HCT116 (cell line): ENCODE results near the gene NPR1. TPM values are rescaled to one million over a fixed set of nuclear protein-coding genes. Genes with fewer than 3 reads are reported as not detected.

ENCODE experiments used
- ATAC-seq: fragments of 200-7000 bp; cut with Tn5 transposase; 2 replicates; pipeline ENCODE4 v1.9.1; 2020; ENCODE audit warnings: mild to moderate bottlenecking, moderate library complexity
- BruUV-seq: library from RNA; stranded (reverse); fragments of 400-500 nt; replicated peaks from 2 replicates; lab custom pipeline; 2021; lab: Mats Ljungman, UMichigan
- CTCF ChIA-PET: fragments of 300-600 bp; sonication (Branson Sonifier 250); formaldehyde crosslinking; loops from one replicate; lab custom pipeline; 2021; ENCODE audit warnings: antibody characterized with exemption; lab: Charles Lee
- POLR2A ChIA-PET: fragments of 300-600, 350-600 bp; sonication (Branson Sonifier 250); formaldehyde crosslinking; loops from one replicate; lab custom pipeline; 2021; ENCODE audit warnings: antibody characterized with exemption; lab: Charles Lee
- RAD21 ChIA-PET, 2 experiments: fragments of 300-600 bp; sonication (Branson Sonifier 250); formaldehyde crosslinking; loops; one replicate each; lab custom pipeline; 2023; ENCODE audit warnings: low total read pairs in 2 of 2; ENCODE audit not compliant: uncharacterized antibody in 2 of 2, unreplicated experiment in 2 of 2, low non-redundant PET in 1 of 2; lab: Charles Lee
- DNase-seq: peaks from one replicate; pipeline ENCODE4 v3.0.0-alpha.2; 2010; ENCODE audit warnings: low read depth, low spot score
- H2AFZ ChIP-seq: fragments of 200-600 bp; shearing (Covaris generic), sonication (generic); 2 replicates; pipeline ENCODE4 v1.6.1; 2017; ENCODE audit warnings: low read depth, mixed run types, mixed read lengths, antibody characterized with exemption, low read length; ENCODE audit not compliant: poor library complexity, severe bottlenecking
- H3K27ac ChIP-seq: 2 replicates; pipeline ENCODE4 v1.5.1; 2012; ENCODE audit warnings: low read depth, low read length
- H3K27me3 ChIP-seq: fragments of 200-600 bp; sonication (generic); 2 replicates; pipeline ENCODE4 v1.6.1; 2016; ENCODE audit warnings: mixed run types, low read length, mixed read lengths; ENCODE audit not compliant: insufficient read depth
- H3K36me3 ChIP-seq, 2 experiments: fragments of 200-500 bp in 1 of 2; fragments of 200-600 bp in 1 of 2; sonication (Bioruptor generic) in 1 of 2; sonication (generic) in 1 of 2; 2 replicates each; pipeline versions ENCODE4 v1.5.1 to v1.6.1; 2014 to 2016; ENCODE audit warnings: low read length in 2 of 2, inconsistent platforms in 1 of 2, mixed read lengths in 1 of 2, mixed run types in 1 of 2; ENCODE audit not compliant: insufficient read depth in 2 of 2, control insufficient read depth in 1 of 2
- H3K4me1 ChIP-seq, 2 experiments: fragments of 200-600 bp in 1 of 2; sonication (generic) in 1 of 2; 2 replicates each; pipeline versions ENCODE4 v1.5.1 to v1.6.1; 2012 to 2017; ENCODE audit warnings: low read length in 2 of 2, inconsistent platforms in 1 of 2, mild to moderate bottlenecking in 1 of 2, mixed read lengths in 1 of 2, mixed run types in 1 of 2, moderate library complexity in 1 of 2; ENCODE audit not compliant: insufficient read depth in 2 of 2, control insufficient read depth in 1 of 2
- H3K4me2 ChIP-seq: fragments of 200-600 bp; sonication (generic); 2 replicates; pipeline ENCODE4 v1.6.1; 2017; ENCODE audit warnings: mixed run types, low read length, mixed read lengths
- H3K4me3 ChIP-seq, 2 experiments: fragments of 200-600 bp in 1 of 2; sonication (generic) in 1 of 2; replicated peaks in 1 of 2; 2 replicates each; pipeline ENCODE4 v1.5.1; 2011 to 2016; ENCODE audit warnings: low read length in 2 of 2, control low read depth in 1 of 2, low read depth in 1 of 2, mild to moderate bottlenecking in 1 of 2, mixed read lengths in 1 of 2, mixed run types in 1 of 2
- H3K79me2 ChIP-seq: fragments of 200-600 bp; sonication (generic); 2 replicates; pipeline ENCODE4 v1.6.1; 2017; ENCODE audit warnings: mild to moderate bottlenecking, mixed run types, low read length, moderate library complexity, mixed read lengths; ENCODE audit not compliant: insufficient read depth
- H3K9ac ChIP-seq: fragments of 200-600 bp; sonication (generic); 2 replicates; pipeline ENCODE4 v1.6.1; 2016; ENCODE audit warnings: low read length, mixed read lengths
- H3K9me2 ChIP-seq: fragments of 200-600 bp; sonication (generic), shearing (Covaris generic); 2 replicates; pipeline ENCODE4 v1.6.1; 2017; ENCODE audit warnings: mixed run types, mild to moderate bottlenecking, moderate library complexity; ENCODE audit not compliant: insufficient read depth
- H3K9me3 ChIP-seq, 2 experiments: fragments of 200-500 bp in 1 of 2; fragments of 200-600 bp in 1 of 2; sonication (Bioruptor generic) in 1 of 2; sonication (generic) in 1 of 2; 2 replicates each; pipeline ENCODE4 v1.6.1; 2014 to 2017; ENCODE audit warnings: low read length in 2 of 2, mixed read lengths in 2 of 2, inconsistent platforms in 1 of 2, low read depth in 1 of 2, mild to moderate bottlenecking in 1 of 2, mixed run types in 1 of 2, moderate library complexity in 1 of 2; ENCODE audit not compliant: control insufficient read depth in 1 of 2, insufficient read depth in 1 of 2
- H4K20me1 ChIP-seq: fragments of 200-600 bp; sonication (generic), shearing (Covaris generic); 2 replicates; pipeline ENCODE4 v1.6.1; 2017; ENCODE audit warnings: mixed run types, mild to moderate bottlenecking, moderate library complexity; ENCODE audit not compliant: insufficient read depth
- CEBPB ChIP-seq: IDR thresholded peaks from 2 replicates; pipeline ENCODE4 v1.6.1; 2012; ENCODE audit warnings: low read depth
- EGR1 ChIP-seq: IDR thresholded peaks from 2 replicates; pipeline ENCODE4 v1.6.1; 2012; ENCODE audit warnings: low read depth
- FOSL1 ChIP-seq: IDR thresholded peaks from 2 replicates; pipeline ENCODE4 v1.6.1; 2012; ENCODE audit warnings: low read depth
- JUND ChIP-seq: IDR thresholded peaks from 2 replicates; pipeline ENCODE4 v1.6.1; 2012
- MAX ChIP-seq: IDR thresholded peaks from 2 replicates; pipeline ENCODE4 v1.6.1; 2012
- POLR2A ChIP-seq: IDR thresholded peaks from 2 replicates; pipeline ENCODE4 v1.7.0; 2011; ENCODE audit warnings: borderline replicate concordance; ENCODE audit not compliant: insufficient read depth, insufficient read length; ENCODE audit errors: extremely low read depth
- REST ChIP-seq: IDR thresholded peaks from 2 replicates; pipeline ENCODE4 v1.6.1; 2012; ENCODE audit warnings: low read depth
- SP1 ChIP-seq: IDR thresholded peaks from 2 replicates; pipeline ENCODE4 v1.6.1; 2012; ENCODE audit warnings: low read depth
- YY1 ChIP-seq: IDR thresholded peaks from 2 replicates; pipeline ENCODE4 v1.6.1; 2011; ENCODE audit warnings: low read length, low read depth, moderate library complexity, mild to moderate bottlenecking; ENCODE audit not compliant: insufficient replicate concordance; ENCODE audit errors: extremely low read depth
- ZFX ChIP-seq: fragments of 450-650 bp; IDR thresholded peaks from 2 replicates; pipeline ENCODE4 v1.6.1; 2017
- intact Hi-C: fragments of 100-400 bp; cut with micrococcal nuclease; formaldehyde crosslinking; loops from 2 replicates; pipeline ENCODE4 v1.10.0; 2022
- total RNA-seq: library from RNA; stranded (reverse); gene quantifications from one replicate; pipeline ENCODE4 v1.2.1, GENCODE V29; 2021; ENCODE audit not compliant: unreplicated experiment
- TF ChIP-seq, protein P1 (sequence below), 3 experiments: fragments of 200-600 bp in 1 of 3; sonication (generic) in 1 of 3; IDR thresholded peaks in 2 of 3; conservative IDR thresholded peaks in 1 of 3; 2 replicates each; pipeline ENCODE4 v1.5.1; 2012 to 2017; ENCODE audit warnings: low read depth in 2 of 3, low read length in 2 of 3, antibody characterized with exemption in 1 of 3, borderline replicate concordance in 1 of 3, control low read depth in 1 of 3, mild to moderate bottlenecking in 1 of 3, mixed read lengths in 1 of 3, mixed run types in 1 of 3, moderate library complexity in 1 of 3; ENCODE audit not compliant: insufficient read depth in 1 of 3

NPR1 gene
- total RNA-seq, 1 experiment from 2014 or later, result 0.07 TPM

DNA sequence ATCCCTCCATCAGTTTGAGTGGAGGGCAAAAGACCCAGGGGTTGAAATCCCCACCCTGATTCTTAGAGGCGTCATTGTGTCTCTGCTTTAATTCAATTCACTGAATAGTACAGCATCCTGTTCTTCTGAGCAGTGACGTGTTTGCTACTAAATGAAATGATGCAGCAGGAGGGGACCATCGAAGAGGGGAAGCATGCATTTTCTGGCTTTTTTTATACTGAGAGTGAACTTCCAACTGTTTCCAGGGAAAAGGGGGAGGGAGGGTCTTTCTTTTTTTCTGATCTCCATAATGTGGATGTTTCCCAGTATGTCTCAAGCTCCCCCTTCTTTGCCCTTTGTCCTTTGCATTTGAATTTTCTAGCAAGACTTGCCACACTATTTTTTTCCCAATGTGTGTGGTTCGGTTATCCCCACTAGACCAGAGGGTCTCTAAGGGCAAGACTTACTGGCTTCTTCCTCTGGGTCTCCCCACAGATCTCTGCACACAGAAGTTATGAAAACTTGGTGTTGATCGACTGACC is 52.0 kb downstream of the NPR1 start:
- no peak for DNase-seq
- no peak for TF ChIP-seq YY1
- TF ChIP-seq MAX, result no peak
- no peak for TF ChIP-seq ZFX
- no peak for TF ChIP-seq JUND
- no peak for TF ChIP-seq CEBPB
- TF ChIP-seq POLR2A, result no peak
- no peak for TF ChIP-seq SP1
- TF ChIP-seq REST, result no peak
- TF ChIP-seq EGR1, result no peak
- TF ChIP-seq FOSL1, result no peak
- TF ChIP-seq, protein P1, sequence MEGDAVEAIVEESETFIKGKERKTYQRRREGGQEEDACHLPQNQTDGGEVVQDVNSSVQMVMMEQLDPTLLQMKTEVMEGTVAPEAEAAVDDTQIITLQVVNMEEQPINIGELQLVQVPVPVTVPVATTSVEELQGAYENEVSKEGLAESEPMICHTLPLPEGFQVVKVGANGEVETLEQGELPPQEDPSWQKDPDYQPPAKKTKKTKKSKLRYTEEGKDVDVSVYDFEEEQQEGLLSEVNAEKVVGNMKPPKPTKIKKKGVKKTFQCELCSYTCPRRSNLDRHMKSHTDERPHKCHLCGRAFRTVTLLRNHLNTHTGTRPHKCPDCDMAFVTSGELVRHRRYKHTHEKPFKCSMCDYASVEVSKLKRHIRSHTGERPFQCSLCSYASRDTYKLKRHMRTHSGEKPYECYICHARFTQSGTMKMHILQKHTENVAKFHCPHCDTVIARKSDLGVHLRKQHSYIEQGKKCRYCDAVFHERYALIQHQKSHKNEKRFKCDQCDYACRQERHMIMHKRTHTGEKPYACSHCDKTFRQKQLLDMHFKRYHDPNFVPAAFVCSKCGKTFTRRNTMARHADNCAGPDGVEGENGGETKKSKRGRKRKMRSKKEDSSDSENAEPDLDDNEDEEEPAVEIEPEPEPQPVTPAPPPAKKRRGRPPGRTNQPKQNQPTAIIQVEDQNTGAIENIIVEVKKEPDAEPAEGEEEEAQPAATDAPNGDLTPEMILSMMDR (IDR thresholded peaks at IDR 0.05 in 2 of 3, conservative IDR thresholded peaks at IDR 0.05 in 1 of 3; ENCODE audit: borderline replicate concordance in 1 of 3, insufficient read depth in 1 of 3, low read depth in 2 of 3, low read length in 2 of 3), result no peak
- Histone ChIP-seq H2AFZ (no peak overlapping the region), H3K27ac (no peak overlapping the region), H3K9me3 (no peaks in the 10 kb centered on the region), H4K20me1 (no peaks in the 10 kb centered on the region), H3K9me2 (no peaks in the 10 kb centered on the region), H3K36me3 (0 out of 4 replicates have a peak, but pooled peaks cover 0 to 2% of the 10 kb centered on the region in 2 experiments), H3K79me2 (peaks cover 20% of the 10 kb centered on the region), H3K9ac (no peak overlapping the region), H3K4me1 (peaks cover 3 to 35% of the 10 kb centered on the region in 2 experiments; a peak in 3 of 4 replicates), H3K4me3 (no peak overlapping the region), H3K27me3 (no peaks in the 10 kb centered on the region), H3K4me2 (no peak overlapping the region)
- CTCF ChIA-PET, result no interaction called here
- no peak for ATAC-seq
- POLR2A ChIA-PET, result no interaction called here
- intact Hi-C loops, result no loop called here
- BruUV-seq, result no TSS peak
- RAD21 ChIA-PET, result no interaction called here
